Measurements from ENCODE around the gene RASA3. TPM values are rescaled to one million over a fixed set of nuclear protein-coding genes. Genes with fewer than 3 reads are reported as not detected.
"Not testable (repeated sequence)": the region's sequence is repeated elsewhere in the genome, so short reads cannot be mapped to it uniquely, and the experiment has no call there.

RASA3 gene
- polyA plus RNA-seq, 10 donors: 18.1 to 25.4 (median 20.6) TPM

DNA sequence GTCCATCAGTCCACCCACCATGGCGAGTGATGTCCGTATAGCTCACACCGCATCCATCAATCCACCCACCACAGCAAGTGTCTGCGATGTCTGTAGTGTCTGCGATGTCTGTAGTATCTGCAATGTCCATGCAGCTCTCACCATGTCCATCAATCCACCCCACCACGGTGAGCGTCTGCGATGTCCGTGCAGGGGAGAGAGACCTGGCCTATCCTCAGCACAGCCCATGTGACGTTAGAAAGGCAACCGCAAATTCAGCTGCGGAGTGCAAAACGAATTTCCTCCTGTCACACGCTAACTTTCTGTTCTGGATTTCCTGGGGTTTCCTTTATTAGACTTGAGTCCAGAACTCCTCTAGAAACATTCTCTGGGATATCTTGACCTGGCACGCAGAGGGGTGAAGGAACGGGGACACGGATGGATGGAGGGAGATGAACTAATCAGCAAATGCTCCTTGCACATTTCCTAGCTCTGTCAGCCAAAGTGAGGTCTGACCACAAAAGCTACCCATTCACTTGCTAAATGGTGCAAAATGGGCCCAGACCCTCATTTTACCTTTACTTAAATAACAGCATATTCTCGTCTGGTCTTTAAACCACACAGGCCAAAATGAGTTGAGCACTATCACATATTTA lies 18.3 kb downstream of the RASA3 start:
- DNase-seq: no peak

DNA sequence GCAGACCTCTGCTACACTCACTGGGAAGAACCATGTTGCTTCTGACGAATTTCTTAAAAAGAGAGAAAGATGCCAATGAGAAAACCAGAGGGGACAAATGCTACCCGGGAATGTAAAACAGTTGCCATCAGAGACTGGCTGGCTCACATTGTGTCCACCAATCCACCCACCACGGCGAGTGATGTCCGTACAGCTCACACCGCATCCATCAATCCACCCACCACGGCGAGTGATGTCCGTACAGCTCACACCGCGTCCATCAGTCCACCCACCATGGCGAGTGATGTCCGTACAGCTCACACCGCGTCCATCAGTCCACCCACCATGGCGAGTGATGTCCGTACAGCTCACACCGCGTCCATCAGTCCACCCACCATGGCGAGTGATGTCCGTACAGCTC lies 19.0 kb downstream of the RASA3 start:
- DNase-seq: not testable (repeated sequence)

DNA sequence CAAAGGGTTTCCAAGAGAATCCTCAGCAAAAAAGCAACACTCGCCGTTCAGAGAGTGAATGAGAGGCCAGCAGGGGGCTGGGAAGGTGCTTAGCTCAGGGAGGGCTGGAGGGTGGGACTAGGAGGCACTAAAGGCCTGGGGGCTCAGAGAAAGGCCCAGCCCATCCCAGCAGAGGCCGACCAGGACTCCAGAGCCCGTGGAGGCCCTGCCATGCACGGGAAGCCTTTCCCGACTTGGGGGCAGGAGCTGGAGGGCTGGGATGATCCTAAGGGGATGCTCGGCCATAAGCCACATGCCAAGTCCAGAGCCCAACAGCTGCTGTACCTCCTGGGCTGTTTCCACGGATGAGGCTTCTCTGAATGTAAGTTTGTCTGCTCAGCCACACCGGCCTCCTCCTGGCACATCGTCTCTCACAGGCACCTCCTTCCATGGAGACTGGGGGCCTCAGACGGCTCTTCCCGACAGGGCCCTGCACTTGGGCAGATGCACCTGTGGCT lies 19.5 kb downstream of the RASA3 start:
- peak in 1 of 3 donors; percentile 60 for DNase-seq

DNA sequence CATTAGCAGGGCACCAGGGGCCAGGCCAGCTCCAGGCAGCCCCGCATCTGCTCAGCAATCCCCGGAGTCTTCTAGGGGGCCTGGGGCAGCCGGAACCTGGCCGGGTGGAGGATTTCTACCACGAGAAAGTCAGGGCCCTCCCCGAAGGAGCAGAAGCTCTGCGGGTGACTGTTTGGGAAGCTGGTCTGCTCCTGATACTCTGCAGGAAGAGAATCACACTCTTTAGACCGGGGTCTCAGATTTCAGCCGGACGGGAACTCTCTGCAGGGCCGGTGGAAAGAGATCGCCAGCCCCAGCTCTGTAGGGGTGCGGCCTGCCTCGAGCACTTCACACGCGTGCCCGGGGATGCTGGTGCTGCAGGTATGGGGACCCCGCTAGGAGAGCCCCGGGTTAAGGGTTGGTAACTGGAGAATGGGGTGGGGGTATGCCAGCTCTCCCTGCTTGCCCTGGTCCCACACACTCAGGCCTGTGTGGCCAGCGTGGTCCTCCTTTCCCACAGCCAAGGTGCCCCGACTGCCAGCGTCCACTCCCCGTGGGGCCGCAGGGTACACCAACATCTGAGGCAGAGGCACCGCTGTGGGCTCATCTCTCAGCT lies 20.1 kb downstream of the RASA3 start:
- peak in 1 of 3 donors; percentile 27 for DNase-seq

DNA sequence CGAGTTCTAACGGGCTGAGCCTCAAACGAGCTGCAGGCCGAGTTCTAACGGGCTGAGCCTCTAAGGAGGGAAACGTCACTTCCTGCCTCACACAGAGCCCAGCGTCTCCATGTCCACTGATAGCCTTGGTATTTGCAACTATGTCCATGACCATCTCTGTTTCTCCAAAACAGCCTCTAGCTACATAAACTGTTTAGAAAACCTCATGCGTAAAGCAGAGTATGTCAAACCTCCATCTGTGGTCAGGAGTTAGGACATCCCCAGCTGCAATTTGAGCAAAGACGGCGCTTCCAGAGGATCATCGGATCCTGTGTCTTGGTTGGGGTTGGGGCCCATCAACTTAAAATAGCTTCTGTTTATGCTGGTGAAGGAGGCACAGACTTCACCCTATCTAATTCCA lies 20.8 kb downstream of the RASA3 start:
- peak in 1 of 3 donors; percentile 52 for DNase-seq

DNA sequence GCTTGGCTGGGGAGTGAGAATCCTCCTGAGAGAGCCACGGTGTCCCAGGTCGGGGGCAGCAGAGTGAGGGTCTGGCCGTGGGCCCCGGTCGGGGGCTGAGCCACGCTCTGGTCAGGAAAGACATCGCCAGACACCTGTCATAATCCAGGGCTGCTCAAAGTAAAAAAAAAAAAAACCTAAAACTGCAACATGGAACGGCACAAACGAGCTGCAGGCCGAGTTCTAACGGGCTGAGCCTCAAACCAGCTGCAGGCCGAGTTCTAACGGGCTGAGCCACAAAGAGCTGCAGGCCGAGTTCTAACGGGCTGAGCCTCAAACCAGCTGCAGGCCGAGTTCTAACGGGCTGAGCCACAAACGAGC lies 21.6 kb downstream of the RASA3 start:
- not testable (repeated sequence) for DNase-seq

DNA sequence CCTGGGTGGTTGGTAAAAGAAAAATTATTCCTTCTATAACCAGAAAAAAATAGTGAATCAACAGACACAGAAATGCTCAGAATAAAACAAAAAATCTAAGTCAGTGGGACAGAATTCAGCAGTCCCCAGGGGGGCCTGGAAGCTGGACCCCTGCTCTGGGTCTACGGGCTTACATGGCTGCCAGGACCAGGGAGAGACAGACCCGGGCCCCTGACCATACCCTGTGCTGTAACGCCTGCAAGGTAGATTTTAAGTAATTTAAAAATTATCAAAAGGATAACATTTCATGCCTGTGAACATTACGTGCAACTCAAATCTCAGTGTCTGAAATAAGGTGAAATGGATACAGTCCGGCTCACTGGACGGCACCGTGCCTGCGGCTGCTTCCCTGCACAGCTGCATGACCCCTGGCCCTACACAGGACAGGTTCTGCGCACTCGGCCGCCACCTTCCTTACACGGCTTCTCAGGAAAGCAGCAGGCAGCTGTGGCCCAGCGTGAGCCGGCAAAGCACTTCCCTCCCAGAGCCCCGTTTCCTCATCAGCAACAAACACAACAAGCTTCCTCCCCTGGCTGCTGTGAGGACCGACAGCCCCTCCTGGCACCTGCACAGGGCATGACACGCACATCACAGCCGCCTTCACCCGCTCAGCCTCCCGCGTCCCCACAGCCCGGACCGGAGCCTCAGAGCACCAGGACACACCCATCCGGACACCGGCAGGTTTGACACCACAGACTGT lies 22.2 kb downstream of the RASA3 start:
- peak in 1 of 3 donors; percentile 69 for DNase-seq

DNA sequence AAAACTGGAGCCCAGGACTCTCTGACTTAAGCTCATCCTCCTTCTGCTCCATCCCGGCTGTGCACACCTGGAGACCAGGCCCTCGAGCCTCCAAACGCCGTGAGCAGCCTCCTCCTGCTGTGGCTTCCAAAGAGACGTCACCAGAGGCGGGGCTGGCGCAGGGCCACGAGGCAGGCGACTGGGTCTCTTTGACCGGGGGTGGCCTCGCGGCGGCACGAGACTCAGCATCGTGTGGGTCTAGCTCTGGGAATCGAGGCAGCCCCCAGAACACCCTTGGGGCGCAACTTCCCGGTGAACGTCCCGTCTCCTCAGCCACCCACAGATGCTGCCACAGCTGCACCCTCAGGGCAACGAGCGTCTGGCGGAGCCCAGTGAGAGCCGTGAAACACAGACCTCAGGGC lies 22.8 kb downstream of the RASA3 start:
- DNase-seq: peak in 1 of 3 donors; percentile 38

DNA sequence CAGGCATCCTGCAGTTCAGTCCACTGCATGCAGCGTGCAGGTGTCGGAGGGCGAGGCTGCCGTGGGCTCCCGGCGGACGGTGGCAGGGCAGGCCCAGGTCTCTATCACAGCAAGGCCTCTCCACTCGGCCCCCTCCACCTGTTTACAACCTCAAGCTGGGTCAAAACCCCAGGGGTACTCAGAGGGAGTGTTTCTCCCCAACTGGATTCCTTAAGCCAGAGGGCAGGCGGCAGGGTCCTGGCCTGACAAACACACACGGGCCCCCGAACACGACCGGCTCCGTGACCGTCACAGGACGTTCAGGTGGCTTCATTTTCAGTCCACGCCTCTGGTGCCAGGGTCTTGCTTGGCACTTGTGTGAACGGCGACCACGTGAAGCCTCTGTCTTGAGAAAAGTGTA lies 23.5 kb downstream of the RASA3 start:
- DNase-seq: no peak

DNA sequence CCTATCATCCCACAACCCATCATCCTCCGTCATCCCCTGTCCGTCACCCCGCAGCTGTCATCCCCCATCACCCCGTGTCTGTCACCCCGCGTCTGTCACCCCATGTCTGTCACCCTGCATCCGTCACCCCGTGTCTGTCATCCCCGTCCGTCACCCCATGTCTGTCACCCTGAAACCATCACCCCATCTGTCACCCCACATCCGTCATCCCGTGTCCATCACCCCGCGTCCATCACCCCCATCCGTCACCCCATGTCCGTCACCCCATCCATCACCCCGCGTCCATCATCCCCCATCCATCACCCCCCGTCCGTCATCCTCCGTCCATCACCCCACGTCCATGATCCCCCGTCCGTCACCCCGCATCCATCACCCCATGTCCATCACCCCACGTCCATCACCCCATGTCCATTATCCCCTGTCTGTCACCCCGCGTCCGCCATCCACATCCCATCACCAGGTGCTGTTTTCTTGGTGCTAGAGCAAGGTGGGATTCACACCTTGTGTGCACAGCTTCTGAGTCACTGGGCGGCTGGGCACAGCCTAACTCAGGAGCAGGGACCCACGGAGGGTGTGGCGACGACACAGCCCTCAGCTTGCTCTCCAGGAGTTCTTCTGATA lies 24.2 kb downstream of the RASA3 start:
- DNase-seq: no peak

DNA sequence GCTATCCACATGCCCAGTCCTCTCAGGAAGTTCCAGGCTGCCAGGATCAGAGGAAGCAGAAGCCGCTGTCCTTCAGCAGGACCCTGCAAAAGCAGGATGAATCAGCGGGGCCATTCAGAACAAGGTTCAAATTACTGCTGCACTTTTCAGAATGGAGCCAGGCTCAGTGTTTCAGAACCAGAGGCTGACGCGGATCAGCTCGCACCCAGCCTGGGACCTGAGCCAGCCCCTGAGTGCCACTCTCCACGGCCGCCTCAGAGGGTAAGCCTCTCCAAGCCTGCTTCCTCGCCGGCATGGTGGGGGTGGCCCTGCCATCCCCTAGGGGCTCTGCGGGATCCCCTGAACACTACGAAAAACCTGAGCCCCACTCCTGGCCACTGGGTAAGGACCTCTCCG lies 24.7 kb downstream of the RASA3 start:
- peak in 1 of 3 donors; percentile 60 for DNase-seq

DNA sequence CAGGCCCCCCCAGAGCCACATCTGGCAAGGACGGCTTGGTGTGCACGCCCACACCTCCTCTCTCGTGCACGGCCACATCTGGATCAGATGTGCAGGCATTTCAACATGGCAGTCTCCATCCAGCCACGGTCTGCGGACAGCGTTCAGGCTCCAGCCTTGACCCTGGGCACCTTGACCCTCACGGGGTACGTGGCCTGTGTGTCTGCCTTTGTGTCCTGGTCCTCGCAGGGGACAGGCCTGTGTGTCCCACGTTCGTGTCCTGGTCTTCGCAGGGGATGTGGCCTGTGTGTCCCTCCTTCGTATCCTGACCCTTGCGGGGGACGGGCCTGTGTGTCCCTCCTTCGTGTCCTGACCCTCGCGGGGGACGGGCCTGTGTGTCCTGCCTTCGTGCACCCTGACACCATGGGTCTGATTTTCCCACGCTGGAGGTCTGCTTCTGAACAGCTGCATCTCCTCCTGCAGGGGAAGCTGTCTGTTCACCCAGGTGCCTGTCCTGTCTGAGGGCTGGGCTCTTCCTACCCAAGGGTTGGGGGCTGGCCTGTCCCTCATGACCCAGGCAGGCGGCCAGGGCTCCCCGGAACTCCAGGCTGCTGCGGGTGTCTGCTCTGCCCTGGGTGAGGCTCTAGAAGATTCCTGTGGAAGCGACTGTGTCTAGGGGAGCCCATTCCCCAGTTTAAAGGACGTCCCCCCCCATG lies 25.3 kb downstream of the RASA3 start:
- DNase-seq: peak in 1 of 3 donors; percentile 36

DNA sequence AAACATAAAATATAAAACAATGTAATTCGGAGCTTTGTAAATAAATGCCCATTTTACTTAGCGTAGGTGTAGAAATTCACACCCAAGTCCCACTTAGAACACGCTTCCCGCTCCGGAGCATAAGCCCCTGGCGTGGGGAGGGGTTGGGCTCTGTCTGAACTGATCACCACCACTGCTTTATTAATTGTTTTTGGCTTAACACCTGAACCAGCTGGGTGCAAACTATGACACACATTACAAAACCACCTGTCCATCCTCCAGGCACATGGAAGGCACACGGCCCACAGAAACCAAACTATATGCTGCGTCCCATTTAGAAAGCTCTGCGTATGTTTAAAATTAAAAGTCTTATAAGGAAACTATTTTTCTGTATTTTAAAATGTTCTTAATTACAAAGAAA lies 25.9 kb downstream of the RASA3 start:
- no peak for DNase-seq

DNA sequence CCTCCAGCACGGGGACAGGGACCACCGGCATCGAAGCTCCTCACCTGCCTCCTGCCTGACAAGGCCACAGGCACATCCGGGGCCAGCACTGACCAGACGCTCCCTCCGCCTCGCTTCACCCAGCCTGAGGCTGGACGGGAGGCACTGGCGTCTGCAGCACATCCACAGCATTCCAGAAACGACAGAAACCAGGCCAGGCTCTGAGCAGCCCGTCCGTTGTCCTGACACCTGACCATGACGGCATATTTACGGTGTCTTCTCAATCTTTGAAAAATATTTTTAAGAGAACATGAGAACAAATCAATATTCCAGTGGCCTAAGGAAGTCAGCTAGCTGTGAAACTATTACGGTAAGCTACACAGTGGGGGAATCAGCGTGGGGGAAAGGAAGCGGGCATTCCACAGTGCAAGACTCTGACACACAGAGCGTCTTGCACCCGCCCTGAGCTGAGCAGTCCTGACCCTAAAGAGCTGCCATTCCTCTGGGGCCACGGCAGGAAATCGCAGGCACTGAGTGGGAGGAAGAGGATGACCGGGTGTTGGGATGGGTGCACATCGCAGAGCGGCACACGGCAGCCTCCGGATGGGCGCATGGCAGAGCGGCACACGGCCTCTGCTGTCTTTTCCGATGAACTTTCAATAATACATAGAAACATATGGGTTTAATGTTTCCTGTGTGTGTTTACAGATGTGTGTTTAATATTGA lies 26.8 kb downstream of the RASA3 start:
- DNase-seq: no peak

DNA sequence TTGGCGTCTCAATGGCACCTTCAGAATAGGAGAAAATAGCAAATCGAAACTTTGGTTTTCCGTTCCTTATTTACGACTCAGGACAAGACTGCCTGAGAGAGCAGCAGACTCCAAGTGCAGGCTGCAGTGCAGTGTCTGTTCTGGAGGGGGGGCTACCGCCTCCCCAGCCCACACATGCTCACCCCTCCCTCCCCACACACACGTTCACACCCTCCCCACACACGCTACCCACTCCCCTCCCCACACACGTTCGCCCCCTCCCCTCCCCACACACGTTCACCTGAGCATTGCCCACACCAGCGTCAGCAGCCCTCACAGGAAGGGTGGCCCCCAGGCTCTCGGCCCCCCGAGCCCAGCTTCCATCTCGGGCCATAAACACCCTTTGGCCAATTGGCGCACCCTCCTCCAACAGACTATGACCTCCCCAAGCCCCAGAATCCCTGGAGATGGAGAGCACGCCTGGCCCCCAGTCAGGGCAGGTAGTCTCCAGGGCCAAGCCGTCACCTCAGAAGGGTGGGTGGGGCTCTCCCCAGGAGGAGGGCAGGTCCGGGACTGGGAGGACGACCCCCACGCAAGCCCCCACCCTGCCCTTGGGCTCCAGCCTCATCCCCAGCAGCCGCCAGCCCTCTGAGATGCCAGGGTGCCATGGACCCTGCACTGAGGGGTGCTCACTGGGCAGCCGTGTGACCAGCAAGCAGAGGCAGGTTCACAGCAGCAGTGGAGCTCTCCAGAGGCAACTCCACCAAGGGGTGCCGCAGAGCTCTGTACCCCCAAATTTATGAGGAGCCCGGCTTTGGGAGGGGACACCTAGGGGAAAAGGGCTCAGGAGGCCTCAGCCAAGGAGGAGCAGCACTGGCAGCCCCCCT lies 27.5 kb downstream of the RASA3 start:
- DNase-seq: no peak

DNA sequence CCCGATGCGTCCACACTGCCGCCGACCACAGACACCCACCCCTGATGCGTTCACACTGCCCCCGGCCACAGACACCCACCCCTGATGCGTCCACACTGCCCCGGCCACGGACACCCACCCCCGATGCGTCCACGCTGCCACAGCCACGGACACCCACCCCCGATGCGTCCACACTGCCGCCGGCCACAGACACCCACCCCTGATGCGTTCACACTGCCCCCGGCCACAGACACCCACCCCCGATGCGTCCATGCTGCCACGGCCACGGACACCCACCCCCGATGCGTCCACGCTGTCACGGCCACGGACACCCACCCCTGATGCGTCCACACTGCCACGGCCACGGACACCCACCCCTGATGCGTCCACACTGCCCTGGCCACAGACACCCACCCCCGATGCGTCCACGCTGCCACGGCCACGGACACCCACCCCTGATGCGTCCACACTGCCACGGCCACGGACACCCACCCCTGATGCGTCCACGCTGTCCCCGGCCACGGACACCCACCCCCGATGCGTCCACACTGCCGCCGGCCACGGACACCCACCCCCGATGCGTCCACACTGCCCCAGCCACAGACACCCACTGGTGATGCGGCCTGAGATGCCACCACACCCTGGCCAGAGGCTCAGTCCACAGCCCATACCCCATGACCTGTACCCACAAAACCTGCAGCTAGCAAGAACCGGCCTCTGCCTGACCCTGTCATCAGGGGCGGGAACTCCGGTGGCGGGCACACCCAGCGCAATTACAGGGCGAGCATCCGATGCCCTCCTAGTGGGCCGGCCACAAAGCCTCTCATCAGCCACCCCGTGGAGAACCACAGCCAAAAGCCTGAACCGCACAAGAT lies 28.4 kb downstream of the RASA3 start:
- DNase-seq: no peak

DNA sequence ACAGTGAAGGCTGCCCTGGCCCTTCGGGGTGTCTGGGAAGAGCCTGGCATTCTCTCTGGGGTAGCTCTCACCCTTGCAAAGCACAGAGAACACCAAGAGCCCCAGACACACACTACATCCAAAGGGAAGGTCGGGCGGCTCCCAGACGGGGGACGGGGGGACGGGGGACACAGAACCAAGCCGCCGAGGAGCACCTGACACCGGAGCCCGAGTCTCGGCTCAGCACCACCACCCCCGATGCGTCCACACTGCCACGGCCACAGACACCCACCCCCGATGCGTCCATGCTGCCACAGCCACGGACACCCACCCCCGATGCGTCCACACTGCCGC lies 29.2 kb downstream of the RASA3 start:
- DNase-seq: not testable (repeated sequence)

DNA sequence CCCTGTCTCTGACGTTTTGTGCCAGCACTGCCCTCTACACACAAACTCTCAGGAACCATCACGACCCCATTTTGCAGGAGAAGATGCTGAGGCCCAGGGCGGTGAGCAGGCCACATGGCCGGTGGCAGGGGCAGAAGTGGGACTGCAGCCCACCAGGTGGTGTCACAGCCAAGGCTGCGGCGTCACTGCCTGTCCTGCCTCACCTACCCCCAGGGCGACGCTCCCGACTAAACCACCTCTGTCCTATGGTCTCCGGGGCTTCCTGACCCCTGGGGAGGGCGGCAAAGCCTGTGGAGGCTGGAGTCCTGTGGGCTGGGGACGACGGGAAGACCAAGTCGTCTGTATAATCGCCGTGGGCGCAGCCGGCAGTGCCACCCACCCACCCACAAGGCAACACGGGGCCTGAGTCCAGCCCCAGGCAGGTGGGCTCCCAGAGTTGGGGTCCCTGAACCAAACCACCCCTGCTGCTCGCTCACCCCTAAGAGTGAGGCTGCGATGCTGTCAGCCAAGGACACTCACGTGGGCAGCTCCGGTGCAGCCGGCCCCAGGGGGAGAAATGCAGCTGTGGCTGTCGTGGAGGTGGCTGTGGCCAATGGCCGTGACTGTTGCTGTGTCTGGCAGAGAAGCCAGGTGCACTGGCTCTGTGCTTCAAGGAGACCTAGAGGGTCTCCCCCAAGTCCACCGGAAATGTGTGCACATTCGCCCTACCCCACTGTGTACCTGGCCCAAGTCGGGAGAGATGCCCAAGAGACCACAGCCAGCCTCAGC lies 29.7 kb downstream of the RASA3 start:
- no peak for DNase-seq

DNA sequence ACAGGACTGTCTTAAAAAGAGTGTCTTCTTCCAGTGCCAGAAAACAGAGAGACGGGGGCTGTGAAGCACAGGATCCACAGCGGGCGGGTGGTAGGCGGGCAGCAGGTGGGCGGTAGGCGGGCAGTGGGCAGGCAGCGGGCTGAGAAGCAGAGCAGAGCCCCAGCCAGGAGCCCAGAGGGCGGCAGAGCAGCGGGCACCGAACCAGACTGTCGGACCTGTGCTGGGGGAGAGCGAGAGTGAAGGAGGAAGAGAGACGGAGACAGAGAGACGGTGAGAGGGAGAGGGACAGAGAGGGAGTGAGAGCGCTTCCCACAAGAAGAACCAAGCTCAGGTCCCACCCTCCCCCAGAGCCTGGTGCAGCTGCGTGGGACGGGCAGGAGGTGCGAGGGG lies 30.3 kb downstream of the RASA3 start:
- DNase-seq: peak in 1 of 3 donors; percentile 54

All from muscle of back (tissue), 11 donors.